CD4-positive, alpha-beta T cell (primary cell): ENCODE measurements around the gene POU2AF2. TPM values are rescaled to one million over a fixed set of nuclear protein-coding genes. Genes with fewer than 3 reads are reported as not detected.

Source experiments
- ATAC-seq: fragments of 200-7000 bp; cut with Tn5 transposase; one replicate; pipeline ENCODE4 v1.10.0; 2022; ENCODE audit warnings: mild to moderate bottlenecking; ENCODE audit not compliant: poor library complexity
- CTCF ChIA-PET: fragments of 350-600 bp; sonication (Branson Sonifier 250); formaldehyde crosslinking; loops from one replicate; lab custom pipeline; 2021; ENCODE audit warnings: antibody characterized with exemption, inconsistent platforms; lab: Charles Lee
- POLR2A ChIA-PET: fragments of 350-600 bp; sonication (Branson Sonifier 250); formaldehyde crosslinking; loops from one replicate; lab custom pipeline; 2021; ENCODE audit warnings: antibody characterized with exemption, inconsistent platforms; lab: Charles Lee
- DNase-seq, 14 experiments: peaks; one replicate each; pipeline ENCODE4 v3.0.0-alpha.2; 2013 to 2020; ENCODE audit warnings: mixed read lengths in 2 of 14
- H3K27ac ChIP-seq, 2 donors: one replicate each; pipeline versions ENCODE4 v1.5.1 to v1.7.0; 2013; ENCODE audit warnings: low read length in 2 of 2, low read depth in 1 of 2, mild to moderate bottlenecking in 1 of 2
- H3K27me3 ChIP-seq, 2 experiments: 1 replicate in 1 of 2; 2 replicates in 1 of 2; pipeline versions ENCODE4 v1.6.1 to v1.7.0; 2013; ENCODE audit warnings: low read length in 2 of 2, control low read depth in 1 of 2, mild to moderate bottlenecking in 1 of 2, moderate library complexity in 1 of 2; ENCODE audit not compliant: insufficient read depth in 2 of 2, control insufficient read depth in 1 of 2
- H3K36me3 ChIP-seq: one replicate; pipeline ENCODE4 v1.6.1; 2013; ENCODE audit warnings: low read length, control low read depth; ENCODE audit not compliant: insufficient read depth
- H3K4me1 ChIP-seq: one replicate; pipeline ENCODE4 v1.6.1; 2013; ENCODE audit warnings: low read length, control low read depth; ENCODE audit not compliant: insufficient read depth
- H3K4me3 ChIP-seq: one replicate; pipeline ENCODE4 v1.5.1; 2013; ENCODE audit warnings: mild to moderate bottlenecking, low read length, moderate library complexity
- H3K9me3 ChIP-seq, 2 experiments: 1 replicate in 1 of 2; 2 replicates in 1 of 2; pipeline versions ENCODE4 v1.6.1 to v1.7.0; 2013; ENCODE audit warnings: low read length in 2 of 2, mild to moderate bottlenecking in 2 of 2, control low read depth in 1 of 2, moderate library complexity in 1 of 2; ENCODE audit not compliant: control insufficient read depth in 1 of 2, insufficient read depth in 1 of 2
- H3K27ac Mint-ChIP-seq: one replicate; pipeline ENCODE4 v1.8.0; 2020; ENCODE audit warnings: mixed read lengths
- H3K27me3 Mint-ChIP-seq: one replicate; pipeline ENCODE4 v1.8.0; 2021; ENCODE audit warnings: mixed read lengths
- H3K36me3 Mint-ChIP-seq: one replicate; pipeline ENCODE4 v1.8.0; 2021; ENCODE audit warnings: low read depth, mixed read lengths
- H3K4me1 Mint-ChIP-seq: one replicate; pipeline ENCODE4 v1.8.0; 2021; ENCODE audit warnings: low read depth, mixed read lengths
- H3K4me3 Mint-ChIP-seq: one replicate; pipeline ENCODE4 v1.8.0; 2020; ENCODE audit warnings: mild to moderate bottlenecking, mixed read lengths
- H3K9me3 Mint-ChIP-seq: one replicate; pipeline ENCODE4 v1.8.0; 2020; ENCODE audit warnings: mixed read lengths
- CTCF ChIP-seq: fragments of 200-600 bp; IDR thresholded peaks from one replicate; pipeline ENCODE4 v1.8.0; 2022; ENCODE audit warnings: antibody characterized with exemption, mild to moderate bottlenecking
- intact Hi-C, 2 experiments: fragments of 100-400 bp; cut with DNase I in 1 of 2; cut with micrococcal nuclease in 1 of 2; formaldehyde crosslinking; loops; one replicate each; pipeline versions ENCODE4 v1.15.1 to v1.9.0; 2023 to 2025; cut with DNase I, micrococcal nuclease
- total RNA-seq, 174 experiments: library from RNA in 2 of 174; stranded (reverse) in 2 of 174; gene quantifications; one replicate each; pipeline ENCODE4 v1.2.3 and lab custom pipeline; 2021 to 2026

The POU2AF2 gene
- total RNA-seq, 2 experiments from 2014 or later, result not detected

DNA sequence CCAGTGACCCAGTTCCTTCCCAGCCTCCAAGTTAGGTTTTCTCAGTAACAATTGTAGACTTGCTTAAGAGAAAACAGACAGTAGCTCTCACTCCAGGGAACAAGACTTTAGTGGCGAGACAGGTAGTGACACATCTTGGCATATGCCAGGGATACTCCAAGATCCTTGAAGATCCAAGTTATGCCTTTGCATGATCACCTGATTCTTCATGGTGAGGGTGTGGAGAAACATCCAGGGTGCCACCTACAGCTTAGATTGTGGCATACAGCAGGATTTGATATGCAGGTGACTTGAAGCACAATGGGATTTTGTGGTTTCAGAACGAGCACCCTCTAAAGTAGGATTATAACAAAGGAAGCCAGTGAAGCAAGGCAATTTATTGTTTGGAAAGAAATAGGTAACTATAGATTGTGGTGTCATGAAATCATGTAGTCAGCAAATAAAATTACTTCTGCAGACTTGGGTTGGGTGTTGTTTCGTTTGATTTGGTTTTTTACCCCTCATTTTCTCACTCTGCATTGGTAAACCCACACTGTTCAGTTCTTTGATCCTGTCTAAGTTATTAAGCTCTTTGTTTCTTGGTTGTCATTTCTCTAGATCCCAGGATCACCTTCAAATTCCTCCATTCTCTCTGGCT is 62.1 kb downstream of the POU2AF2 start:
- Histone ChIP-seq H3K27ac (no peak overlapping the region), H3K9me3 (no peaks in the 10 kb centered on the region), H3K27me3 (peaks cover 6 to 10% of the 10 kb centered on the region in 2 experiments), H3K4me3 (no peak overlapping the region), H3K36me3 (no peaks in the 10 kb centered on the region), H3K4me1 (no peaks in the 10 kb centered on the region)
- H3K4me1 Mint-ChIP-seq, result no peaks in the 10 kb centered on the region
- intact Hi-C loops, result loop anchor here in 1 of 2 experiments (5.0 kb wide), 1 partner anchor 40 kb away; no protein-coding TSS in a partner anchor
- POLR2A ChIA-PET, result no interaction called here
- no peak for ATAC-seq
- H3K9me3 Mint-ChIP-seq, result no peaks in the 10 kb centered on the region
- CTCF ChIA-PET, result no interaction called here
- DNase-seq, result no peak
- H3K4me3 Mint-ChIP-seq, result no peak overlapping the region
- peaks cover 41% of the 10 kb centered on the region for H3K27me3 Mint-ChIP-seq
- no peak overlapping the region for H3K27ac Mint-ChIP-seq
- no peak for TF ChIP-seq CTCF
- no peaks in the 10 kb centered on the region for H3K36me3 Mint-ChIP-seq

- ChIA-PET CTCF (no interaction called here), POLR2A (no interaction called here)
- Histone ChIP-seq H3K4me3 (no peak overlapping the region), H3K27me3 (peaks cover 6% of the 10 kb centered on the region in 2 experiments), H3K27ac (no peak overlapping the region), H3K36me3 (no peaks in the 10 kb centered on the region), H3K9me3 (no peaks in the 10 kb centered on the region), H3K4me1 (no peaks in the 10 kb centered on the region)
- peaks cover 35% of the 10 kb centered on the region for H3K27me3 Mint-ChIP-seq
- H3K4me1 Mint-ChIP-seq, result no peaks in the 10 kb centered on the region
- H3K9me3 Mint-ChIP-seq, result no peaks in the 10 kb centered on the region
- no peak overlapping the region for H3K27ac Mint-ChIP-seq
- H3K4me3 Mint-ChIP-seq, result no peak overlapping the region
- intact Hi-C loops, result loop anchor here in 1 of 2 experiments (5.0 kb wide), 1 partner anchor 39 kb away; no protein-coding TSS in a partner anchor
- no peaks in the 10 kb centered on the region for H3K36me3 Mint-ChIP-seq
- ATAC-seq (no peak), DNase-seq (no peak)
- no peak for TF ChIP-seq CTCF
Observed at GRCh38 chr11:111308140-111308539, 62.6 kb downstream of the POU2AF2 start.

DNA sequence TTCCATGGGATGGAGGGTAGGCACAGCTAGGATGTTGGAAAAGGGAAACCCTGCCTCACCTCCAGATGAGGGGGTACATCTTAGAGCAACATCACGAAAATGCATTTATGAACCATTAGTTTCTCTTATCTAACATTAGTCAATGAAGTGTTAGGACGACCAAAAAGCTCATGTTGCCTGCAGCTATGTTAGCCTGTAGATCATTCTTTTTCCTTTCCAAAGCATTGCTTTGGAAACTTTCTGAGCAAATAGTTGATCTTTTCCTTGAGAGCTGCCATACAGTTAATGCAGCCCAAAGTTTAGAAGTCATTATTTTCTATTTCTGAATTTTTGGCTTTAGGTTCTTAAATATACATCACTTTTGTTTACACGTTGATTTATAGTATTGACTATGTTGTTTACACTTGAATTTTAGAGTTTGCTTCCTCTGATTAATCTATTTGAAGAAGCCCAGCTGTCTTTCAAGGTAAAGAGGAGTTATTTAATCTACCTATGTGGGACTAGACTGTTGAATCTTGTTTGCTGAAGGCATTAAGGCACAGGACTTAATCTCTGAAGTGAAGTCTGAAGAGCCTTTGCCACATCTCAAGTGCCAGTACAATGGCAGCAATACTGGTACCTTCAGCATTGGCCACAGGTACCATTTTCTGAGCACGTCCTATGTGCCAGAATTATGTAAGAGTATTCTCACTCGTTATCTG is 63.8 kb downstream of the POU2AF2 start:
- no peak for DNase-seq
- H3K27me3 ChIP-seq, result peaks cover 0 to 6% of the 10 kb centered on the region in 2 experiments
- TF ChIP-seq CTCF, result no peak
- Mint-ChIP-seq H3K4me3 (no peak overlapping the region), H3K9me3 (no peaks in the 10 kb centered on the region), H3K36me3 (no peaks in the 10 kb centered on the region), H3K27ac (no peak overlapping the region), H3K4me1 (no peaks in the 10 kb centered on the region), H3K27me3 (peaks cover 35% of the 10 kb centered on the region)
- no peak overlapping the region for H3K27ac ChIP-seq
- intact Hi-C loops, result loop anchor here in 1 of 2 experiments (5.0 kb wide), 1 partner anchor 38 kb away; no protein-coding TSS in a partner anchor
- POLR2A ChIA-PET, result no interaction called here
- H3K36me3 ChIP-seq, result no peaks in the 10 kb centered on the region
- no peak overlapping the region for H3K4me3 ChIP-seq
- CTCF ChIA-PET, result no interaction called here
- H3K4me1 ChIP-seq, result no peaks in the 10 kb centered on the region
- no peaks in the 10 kb centered on the region for H3K9me3 ChIP-seq
- no peak for ATAC-seq
